Activated naive CD4-positive, alpha-beta T cell treated with anti-CD3 and anti-CD28 coated beads for 36 hours (primary cell): ENCODE results near the gene ITGAD. TPM values are rescaled to one million over a fixed set of nuclear protein-coding genes. Genes with fewer than 3 reads are reported as not detected.

Experiments used
- CTCF ChIA-PET: fragments of 350-600 bp; sonication (Branson Sonifier 250); formaldehyde crosslinking; loops from one replicate; lab custom pipeline; 2021; ENCODE audit warnings: antibody characterized with exemption; lab: Charles Lee
- DNase-seq: peaks from one replicate; pipeline ENCODE4 v3.0.0-alpha.2; 2020
- H3K27ac Mint-ChIP-seq: one replicate; pipeline ENCODE4 v1.8.0; 2021; ENCODE audit warnings: mild to moderate bottlenecking, mixed read lengths
- H3K27me3 Mint-ChIP-seq: one replicate; pipeline ENCODE4 v1.8.0; 2021; ENCODE audit warnings: low read depth, mixed read lengths
- H3K36me3 Mint-ChIP-seq: one replicate; pipeline ENCODE4 v1.8.0; 2021; ENCODE audit warnings: low read depth, mixed read lengths
- H3K4me1 Mint-ChIP-seq: one replicate; pipeline ENCODE4 v1.8.0; 2021; ENCODE audit warnings: low read depth, mixed read lengths
- H3K4me3 Mint-ChIP-seq: one replicate; pipeline ENCODE4 v1.8.0; 2021; ENCODE audit warnings: mild to moderate bottlenecking, moderate library complexity, mixed read lengths
- H3K9me3 Mint-ChIP-seq: one replicate; pipeline ENCODE4 v1.8.0; 2021; ENCODE audit warnings: mixed read lengths
- intact Hi-C: fragments of 100-400 bp; cut with micrococcal nuclease; formaldehyde crosslinking; loops from one replicate; pipeline ENCODE4 v1.15.1; 2023
- total RNA-seq, 2 experiments: library from RNA; stranded (reverse); gene quantifications; one replicate each; pipeline ENCODE4 v1.2.3, GENCODE V29; 2021

The ITGAD gene
- total RNA-seq, 2 experiments from 2014 or later = not detected

DNA sequence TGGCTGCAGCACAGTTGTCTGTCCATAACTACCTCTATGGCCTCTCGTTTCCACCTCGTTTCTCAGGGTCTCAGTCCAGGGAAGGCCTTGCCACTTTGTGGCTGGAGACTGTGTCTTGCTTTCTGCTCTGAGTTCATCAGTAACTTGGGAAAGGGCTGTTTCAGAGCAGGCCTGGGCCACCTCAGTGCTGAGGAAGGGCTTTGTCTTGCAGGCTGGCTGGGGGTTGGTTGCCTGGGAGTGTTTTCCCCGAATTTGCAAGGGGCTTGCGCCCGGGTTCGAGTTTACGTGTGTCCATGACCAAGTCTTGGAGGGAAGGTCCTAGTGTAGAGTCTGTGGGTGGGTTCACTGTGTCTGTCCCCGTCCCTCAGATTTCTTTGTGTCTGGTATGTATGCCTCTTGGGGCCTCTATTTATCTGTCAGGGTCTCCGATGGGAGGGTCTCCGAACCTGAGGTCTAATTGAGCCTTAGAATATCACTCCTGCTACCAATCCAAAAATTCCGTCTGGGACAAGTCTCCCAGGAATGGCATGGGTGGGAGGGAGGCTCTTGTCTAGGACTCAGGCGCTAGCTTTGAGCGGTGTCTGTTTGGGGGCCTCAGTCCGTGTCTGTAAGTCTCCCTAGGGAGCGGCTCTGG lies 78.2 kb downstream of the ITGAD start:
- Mint-ChIP-seq H3K4me3 (no peak overlapping the region), H3K27me3 (peaks cover 18% of the 10 kb centered on the region), H3K27ac (no peak overlapping the region), H3K36me3 (no peaks in the 10 kb centered on the region), H3K4me1 (peaks cover 12% of the 10 kb centered on the region), H3K9me3 (no peaks in the 10 kb centered on the region)
- CTCF ChIA-PET = no interaction called here
- DNase-seq = no peak
- intact Hi-C loops = no loop called here

DNA sequence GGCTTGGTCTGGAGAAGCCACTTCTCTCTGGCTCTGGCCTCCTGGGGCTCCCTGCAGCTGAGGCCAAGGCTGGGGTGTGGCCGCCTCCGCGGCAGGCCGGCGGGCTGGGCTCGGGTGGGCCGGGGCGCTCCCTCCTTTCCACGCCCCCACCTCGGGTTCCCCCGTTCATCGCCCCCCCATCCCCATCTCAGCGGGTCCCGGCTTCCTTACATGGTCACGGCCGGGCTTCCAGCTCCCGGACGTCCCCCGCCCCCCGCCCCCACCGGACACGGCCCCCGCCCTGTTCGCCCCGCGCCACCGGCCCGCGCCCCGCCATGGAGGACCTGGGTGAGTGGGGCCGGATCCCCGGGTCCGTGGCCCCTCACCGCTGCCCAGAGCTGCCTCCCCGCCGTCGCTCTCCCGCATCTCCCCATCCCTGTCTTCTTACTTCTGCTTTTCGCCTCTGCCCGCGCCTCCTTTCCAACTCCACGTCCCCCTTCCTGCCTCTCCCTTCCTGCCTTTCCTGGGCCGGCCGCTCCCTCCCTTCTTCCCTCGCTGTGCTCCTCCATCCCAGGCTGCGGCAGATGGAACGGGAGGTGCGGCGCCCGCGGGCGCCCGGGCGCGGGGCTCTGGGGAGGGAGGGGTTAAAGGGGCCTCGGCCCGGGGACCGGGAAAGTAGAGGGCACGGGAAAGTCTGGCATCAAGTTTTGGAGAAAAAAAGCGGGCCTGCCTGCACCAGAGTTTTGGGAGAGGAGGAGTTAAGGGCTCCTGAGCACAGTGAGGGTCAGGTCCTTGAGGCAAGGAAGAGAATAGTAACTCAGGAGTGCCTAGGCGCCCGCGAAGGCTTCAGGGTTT lies 79.0 kb downstream of the ITGAD start, which contains the start of gene TGFB1I1:
TSS of gene TGFB1I1 (plus strand) at position 278 of the 834 bp plus-strand sequence. CDS start at position 315, 37 bp downstream.
- intact Hi-C loops = no loop called here
- Mint-ChIP-seq H3K27ac (no peak within 1 kb of the TSS), H3K36me3 (no peaks in the 10 kb centered on the region), H3K4me1 (peaks cover 13% of the 10 kb centered on the region), H3K4me3 (peak within 1 kb of the TSS; percentile 46), H3K9me3 (no peaks in the 10 kb centered on the region), H3K27me3 (peaks cover 22% of the 10 kb centered on the region)
- DNase-seq = no peak
- CTCF ChIA-PET = no interaction called here

DNA sequence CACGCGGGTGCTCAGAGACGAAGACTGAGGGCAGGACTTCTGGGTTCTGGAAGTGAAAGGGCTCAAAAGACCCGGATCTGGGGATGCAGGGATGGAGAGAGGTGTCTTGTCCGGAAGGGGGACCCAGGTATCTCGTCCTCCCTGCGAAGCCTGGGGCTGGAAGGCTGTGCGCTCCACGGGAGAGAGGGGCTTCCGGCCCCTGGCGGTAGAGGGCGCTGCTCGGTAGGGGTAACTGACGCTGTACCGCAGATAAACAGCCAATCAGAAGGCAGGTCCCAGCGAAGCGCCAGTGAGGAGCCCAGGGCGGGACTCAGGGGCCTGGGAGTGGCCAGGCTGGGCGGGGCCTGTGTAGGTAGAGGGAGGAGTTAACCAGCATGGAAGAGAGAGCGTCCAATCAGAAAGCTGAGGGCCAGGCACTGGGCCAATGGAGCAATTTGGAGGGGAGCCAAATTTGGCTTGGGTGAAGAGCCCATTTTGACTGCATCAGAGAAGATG lies 79.6 kb downstream of the ITGAD start:
- intact Hi-C loops = no loop called here
- Mint-ChIP-seq H3K4me1 (peaks cover 13% of the 10 kb centered on the region), H3K9me3 (no peaks in the 10 kb centered on the region), H3K27me3 (peaks cover 22% of the 10 kb centered on the region), H3K4me3 (peak overlapping the region; percentile 46), H3K27ac (no peak overlapping the region), H3K36me3 (no peaks in the 10 kb centered on the region)
- CTCF ChIA-PET = no interaction called here
- DNase-seq = peak; percentile 56

DNA sequence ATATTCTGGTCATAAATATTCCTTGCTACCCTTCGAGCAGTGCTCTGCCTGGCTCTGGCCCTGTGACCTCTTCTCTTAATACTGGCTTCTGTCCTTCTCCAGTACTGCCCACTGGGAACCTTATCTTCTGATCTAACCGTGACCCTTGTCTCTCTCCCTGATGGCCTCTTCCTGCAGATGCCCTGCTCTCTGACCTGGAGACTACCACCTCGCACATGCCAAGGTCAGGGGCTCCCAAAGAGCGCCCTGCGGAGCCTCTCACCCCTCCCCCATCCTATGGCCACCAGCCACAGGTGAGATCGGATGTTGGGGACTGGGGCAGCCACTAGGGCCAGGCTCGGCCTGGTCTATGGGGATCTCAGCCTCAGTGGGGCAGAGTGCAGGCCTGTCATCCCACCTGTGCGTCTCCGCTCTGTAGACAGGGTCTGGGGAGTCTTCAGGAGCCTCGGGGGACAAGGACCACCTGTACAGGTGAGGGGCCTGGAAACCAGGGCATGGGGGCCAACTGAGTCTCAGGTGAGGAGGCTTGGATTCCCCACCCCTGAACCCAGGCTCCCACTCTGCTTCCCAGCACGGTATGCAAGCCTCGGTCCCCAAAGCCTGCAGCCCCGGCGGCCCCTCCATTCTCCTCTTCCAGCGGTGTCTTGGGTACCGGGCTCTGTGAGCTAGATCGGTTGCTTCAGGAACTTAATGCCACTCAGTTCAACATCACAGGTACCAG lies 80.3 kb downstream of the ITGAD start:
- intact Hi-C loops = no loop called here
- H3K27ac Mint-ChIP-seq = no peak overlapping the region
- no peaks in the 10 kb centered on the region for H3K36me3 Mint-ChIP-seq
- H3K4me3 Mint-ChIP-seq = no peak overlapping the region
- DNase-seq = no peak
- CTCF ChIA-PET = no interaction called here
- H3K9me3 Mint-ChIP-seq = no peaks in the 10 kb centered on the region
- peaks cover 16% of the 10 kb centered on the region for H3K4me1 Mint-ChIP-seq
- H3K27me3 Mint-ChIP-seq = peaks cover 22% of the 10 kb centered on the region

DNA sequence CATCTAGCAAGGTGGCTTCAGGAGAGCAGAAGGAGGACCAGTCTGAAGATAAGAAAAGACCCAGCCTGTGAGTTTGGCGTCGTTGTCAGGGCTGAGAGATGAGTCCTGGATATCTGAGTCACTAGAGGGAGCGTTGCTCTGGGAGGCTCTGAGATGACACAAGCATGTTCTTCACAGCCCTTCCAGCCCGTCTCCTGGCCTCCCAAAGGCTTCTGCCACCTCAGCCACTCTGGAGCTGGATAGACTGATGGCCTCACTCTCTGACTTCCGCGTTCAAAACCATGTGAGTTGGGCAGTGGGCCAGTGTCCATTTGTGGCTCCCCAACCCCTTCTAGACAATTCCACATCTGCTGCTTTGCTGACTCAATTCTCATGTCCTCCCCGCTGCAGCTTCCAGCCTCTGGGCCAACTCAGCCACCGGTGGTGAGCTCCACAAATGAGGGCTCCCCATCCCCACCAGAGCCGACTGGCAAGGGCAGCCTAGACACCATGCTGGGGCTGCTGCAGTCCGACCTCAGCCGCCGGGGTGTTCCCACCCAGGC lies 81.1 kb downstream of the ITGAD start:
- Mint-ChIP-seq H3K4me1 (peaks cover 16% of the 10 kb centered on the region), H3K27me3 (peaks cover 22% of the 10 kb centered on the region), H3K36me3 (no peaks in the 10 kb centered on the region), H3K9me3 (no peaks in the 10 kb centered on the region), H3K27ac (no peak overlapping the region), H3K4me3 (no peak overlapping the region)
- no peak for DNase-seq
- intact Hi-C loops = no loop called here
- CTCF ChIA-PET = interaction anchor here (1.7 kb wide), 1 partner anchor 14 kb away, joined by 4 read pairs; no protein-coding TSS in a partner anchor

DNA sequence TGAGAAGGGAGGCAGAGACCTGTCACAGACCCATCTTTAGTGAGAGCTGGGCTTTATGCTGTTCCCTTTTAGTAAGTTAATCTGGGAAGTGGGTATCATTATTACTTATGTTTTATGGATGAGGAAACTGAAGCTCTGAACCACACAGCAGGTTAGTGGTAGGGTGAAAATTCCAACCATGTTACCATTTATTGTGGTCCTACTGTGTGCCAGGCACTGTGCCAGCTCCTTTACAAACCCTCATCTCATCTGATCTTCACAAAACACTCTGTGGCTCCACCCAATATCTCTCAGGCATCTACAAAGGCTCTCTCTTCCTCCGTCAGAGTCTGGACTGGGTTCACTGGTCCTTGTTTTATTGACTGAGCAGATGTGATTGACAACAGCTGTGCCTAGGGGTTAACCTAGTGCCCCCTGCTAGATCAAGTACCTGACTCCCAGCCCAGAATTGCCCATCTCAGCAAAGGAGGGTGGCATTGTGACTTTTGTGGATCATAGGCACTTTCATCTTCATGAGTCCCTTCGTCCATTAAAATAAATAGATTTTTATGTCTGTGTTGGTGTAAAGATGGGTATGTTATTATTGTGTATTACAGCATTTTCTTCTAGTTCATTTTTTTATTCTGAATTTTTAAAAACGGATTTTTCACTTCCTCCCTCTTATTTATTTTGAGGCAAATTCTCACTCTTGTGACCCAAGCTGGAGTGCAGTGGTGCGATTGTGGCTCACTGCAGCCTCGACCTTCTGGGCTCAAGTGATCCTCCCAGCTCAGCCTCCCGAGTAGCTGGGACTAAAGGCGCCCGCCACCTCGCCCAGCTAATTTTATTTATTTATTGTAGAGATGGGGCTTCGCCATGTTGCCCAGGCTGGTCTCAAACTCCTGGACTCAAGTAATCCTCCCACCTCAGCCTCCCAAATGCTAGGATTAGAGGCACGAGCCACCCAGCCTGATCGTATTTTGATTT lies 81.9 kb downstream of the ITGAD start:
- no peak for DNase-seq
- peaks cover 22% of the 10 kb centered on the region for H3K27me3 Mint-ChIP-seq

DNA sequence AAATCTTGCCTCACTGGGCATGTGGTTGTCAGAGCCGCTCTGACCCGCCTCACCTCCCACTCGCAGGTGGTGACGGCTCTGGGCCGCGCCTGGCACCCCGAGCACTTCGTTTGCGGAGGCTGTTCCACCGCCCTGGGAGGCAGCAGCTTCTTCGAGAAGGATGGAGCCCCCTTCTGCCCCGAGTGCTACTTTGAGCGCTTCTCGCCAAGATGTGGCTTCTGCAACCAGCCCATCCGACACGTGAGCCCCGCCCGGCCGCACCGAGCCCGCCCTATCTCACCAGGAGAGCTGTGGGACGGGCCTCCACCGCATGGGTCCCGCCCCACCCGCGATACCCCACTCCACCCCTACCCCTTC lies 82.8 kb downstream of the ITGAD start:
- Mint-ChIP-seq H3K4me3 (peak overlapping the region; percentile 78), H3K4me1 (peaks cover 16% of the 10 kb centered on the region), H3K27ac (no peak overlapping the region), H3K27me3 (peaks cover 22% of the 10 kb centered on the region), H3K36me3 (no peaks in the 10 kb centered on the region), H3K9me3 (no peaks in the 10 kb centered on the region)
- intact Hi-C loops = loop anchor here (2.0 kb wide), 2 partner anchors 33 to 225 kb away; partner anchors contain the start of gene RUSF1
- CTCF ChIA-PET = interaction anchor here (1.7 kb wide), 1 partner anchor 15 kb away, joined by 4 read pairs; no protein-coding TSS in a partner anchor
- DNase-seq = no peak

More for the DNA sequence above, 81.9 kb downstream of the ITGAD start:
- Mint-ChIP-seq H3K4me3 (no peak overlapping the region), H3K36me3 (no peaks in the 10 kb centered on the region), H3K9me3 (no peaks in the 10 kb centered on the region), H3K4me1 (peaks cover 16% of the 10 kb centered on the region), H3K27ac (no peak overlapping the region)
- intact Hi-C loops = no loop called here
- CTCF ChIA-PET = interaction anchor here (1.7 kb wide), 1 partner anchor 14 kb away, joined by 4 read pairs; no protein-coding TSS in a partner anchor

Other genes with a start within 250 kb of the ITGAD start
- under 1 TPM; 0.93 to 0.99 TPM for gene PRSS36, start 243.3 kb upstream of the ITGAD start, total RNA-seq
- gene FUS, start 213.2 kb upstream of the ITGAD start, total RNA-seq = 100 to 1,000 TPM; 424 to 435 TPM
- gene PYCARD, start 190.6 kb upstream of the ITGAD start, total RNA-seq = 1 to 10 TPM; 2.4 to 2.5 TPM
- not detected for gene TRIM72, start 179.2 kb upstream of the ITGAD start, total RNA-seq
- gene PYDC1, start 176.2 kb upstream of the ITGAD start, total RNA-seq = not detected
- under 1 TPM; 0.37 to 0.67 TPM for gene ITGAM, start 133.4 kb upstream of the ITGAD start, total RNA-seq
- 1 to 10 TPM; 2.4 to 2.9 TPM for gene ITGAX, start 38.2 kb upstream of the ITGAD start, total RNA-seq
- not detected for gene COX6A2, start 35.0 kb downstream of the ITGAD start, total RNA-seq
- under 1 TPM; 0.12 to 0.14 TPM for gene ZNF843, start 49.5 kb downstream of the ITGAD start, total RNA-seq
- 1 to 10 TPM; 6.3 to 6.7 TPM for gene ARMC5, start 66.2 kb downstream of the ITGAD start, total RNA-seq
- under 1 TPM in 1 of 2 experiments, not detected in 1; 0.12 TPM for gene TGFB1I1, start 78.8 kb downstream of the ITGAD start, total RNA-seq
- not detected for gene SLC5A2, start 89.8 kb downstream of the ITGAD start, total RNA-seq
- 10 to 100 TPM; 24.0 to 26.0 TPM for gene RUSF1, start 115.1 kb downstream of the ITGAD start, total RNA-seq
- gene AHSP, start 134.6 kb downstream of the ITGAD start, total RNA-seq = not detected